ENCODE measurements around the gene C12orf42. TPM values are rescaled to one million over a fixed set of nuclear protein-coding genes. Genes with fewer than 3 reads are reported as not detected.
"Not testable (repeated sequence)": the region's sequence is repeated elsewhere in the genome, so short reads cannot be mapped to it uniquely, and the experiment has no call there.

The C12orf42 gene
- polyA plus RNA-seq, 5 donors = 0.09 TPM; not detected in 4

DNA sequence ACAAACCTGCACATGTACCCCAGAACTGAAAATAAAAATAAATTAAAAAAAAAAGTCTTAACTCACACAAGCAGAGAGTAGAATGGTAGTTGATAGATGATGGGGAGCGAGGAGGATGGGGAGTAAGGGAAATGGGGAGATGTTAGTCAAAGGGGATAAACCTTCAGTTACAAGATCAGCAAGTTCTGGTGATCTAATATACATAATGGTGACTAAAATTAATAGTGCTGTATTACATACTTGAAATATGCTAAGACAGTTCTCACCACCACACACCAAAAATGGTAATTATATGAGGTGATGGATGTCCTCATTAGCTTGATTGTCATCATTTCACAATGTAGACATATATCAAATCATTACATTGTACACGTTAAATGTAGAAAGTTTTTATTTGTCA lies 3.2 kb upstream of the C12orf42 start:
- DNase-seq = no peak

- DNase-seq = no peak
These were observed 867 bp downstream of the C12orf42 start for GRCh38 chr12:103494734-103495468.

DNA sequence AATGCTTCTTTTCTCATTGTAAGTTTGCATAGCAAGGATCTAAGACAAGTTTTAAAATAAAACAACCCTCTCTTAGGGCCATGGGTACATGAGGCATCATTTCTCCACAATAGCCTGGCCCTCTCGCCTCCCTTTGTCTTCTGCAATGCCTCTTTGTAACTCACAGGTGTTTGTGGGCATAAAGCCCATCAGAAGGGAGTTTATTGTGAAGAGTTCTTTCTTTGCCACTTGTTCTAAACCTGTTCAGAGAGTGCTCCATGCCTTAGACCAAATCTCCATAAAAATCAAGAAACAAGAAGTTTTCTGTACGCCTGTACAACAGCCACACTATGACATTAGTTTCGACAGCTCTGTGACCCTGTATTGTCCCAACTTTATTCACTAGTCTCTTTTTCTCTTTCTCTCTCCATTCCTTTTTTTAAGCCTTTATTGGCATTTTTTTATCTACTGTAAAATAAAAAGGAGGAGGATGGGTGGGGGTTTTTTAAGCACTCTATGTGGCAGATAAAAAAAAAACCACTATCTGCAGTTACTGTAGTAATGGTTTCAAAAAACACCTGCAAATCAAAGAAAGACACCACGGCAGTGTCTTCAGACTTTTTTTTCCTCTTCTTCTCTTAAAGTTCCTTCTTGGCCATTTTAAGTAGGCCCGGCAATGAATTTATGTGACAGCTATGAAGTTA lies 1.6 kb downstream of the C12orf42 start:
- no peak for DNase-seq

DNA sequence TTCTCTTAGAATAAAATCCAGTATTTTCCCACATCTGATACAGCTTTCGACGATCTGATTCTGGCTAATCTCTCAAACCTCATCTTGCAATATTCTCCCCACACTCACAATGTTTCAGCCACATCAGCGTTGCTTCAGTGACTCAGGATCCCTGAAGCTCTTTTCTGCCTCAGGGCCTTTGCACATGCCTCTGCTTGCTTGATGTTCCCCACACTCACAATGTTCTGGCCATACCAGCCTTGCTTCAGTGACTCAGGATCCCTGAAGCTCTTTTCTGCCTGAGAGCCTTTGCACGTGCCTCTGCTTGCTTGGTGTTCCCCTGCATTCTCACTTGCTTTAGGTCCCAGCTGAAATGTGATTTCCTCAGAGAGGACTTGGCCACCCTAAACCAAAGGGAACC lies 2.6 kb downstream of the C12orf42 start:
- DNase-seq = no peak

- DNase-seq = no peak
These were observed 13.4 kb downstream of the C12orf42 start for GRCh38 chr12:103482365-103482764.

DNA sequence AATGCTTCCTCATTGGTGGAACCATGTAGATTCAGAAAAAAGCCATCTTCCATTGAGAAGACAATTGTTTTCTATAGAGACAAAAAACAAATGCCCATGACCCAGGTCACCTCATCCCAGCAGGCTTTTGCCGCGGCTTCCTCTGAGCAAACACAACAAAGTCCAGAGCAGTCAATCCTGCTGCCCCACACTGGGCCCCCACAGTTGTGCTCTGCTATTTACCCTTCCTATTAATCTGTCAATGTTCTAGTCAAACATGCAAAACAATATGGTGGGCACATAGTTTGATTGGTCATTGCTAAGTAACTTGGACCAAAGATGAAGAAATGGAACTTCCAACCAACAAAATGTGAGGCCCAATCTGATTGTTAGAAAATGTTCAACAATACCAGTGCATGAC lies 20.7 kb downstream of the C12orf42 start:
- no peak for DNase-seq

DNA sequence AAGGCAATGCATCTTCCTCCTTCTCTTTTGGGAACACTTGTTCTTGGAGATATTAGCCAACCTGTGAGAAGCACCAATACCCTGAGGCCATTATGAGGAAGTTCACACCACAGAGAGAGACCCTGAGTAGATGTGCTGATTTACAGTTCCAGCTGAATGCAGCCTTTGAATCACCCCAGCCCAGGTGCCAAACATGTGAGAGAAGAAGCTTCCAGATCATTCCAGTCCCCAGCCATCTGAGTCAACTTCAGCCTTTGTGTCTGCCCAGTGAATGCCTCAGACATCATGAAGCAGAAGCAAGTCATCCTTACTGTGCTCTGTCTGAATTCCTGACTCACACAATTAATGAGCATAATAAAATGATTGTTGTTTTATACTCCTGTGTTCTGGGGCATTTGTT lies 25.1 kb downstream of the C12orf42 start:
- no peak for DNase-seq

- no peak for DNase-seq
These were observed 26.0 kb downstream of the C12orf42 start for GRCh38 chr12:103469719-103470118.

DNA sequence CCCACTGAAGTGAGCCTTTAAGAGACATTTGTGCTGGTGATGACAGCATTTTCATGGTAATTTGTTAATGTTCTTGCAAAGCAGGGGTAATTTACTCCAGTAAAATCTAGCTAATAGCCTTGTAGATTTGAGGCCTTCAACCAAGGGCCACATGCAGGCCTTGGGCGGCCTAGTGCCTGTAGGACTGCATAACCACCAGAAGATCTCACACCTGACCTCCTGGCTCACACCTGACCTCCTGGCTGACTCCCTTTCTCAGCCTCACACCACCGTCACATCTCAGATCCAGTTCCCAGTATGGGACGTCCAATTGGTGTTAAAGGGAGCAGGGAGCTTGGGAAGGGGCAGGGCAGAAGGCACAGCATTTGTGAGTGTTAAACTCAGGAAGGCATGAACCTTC lies 26.9 kb downstream of the C12orf42 start:
- DNase-seq = no peak

DNA sequence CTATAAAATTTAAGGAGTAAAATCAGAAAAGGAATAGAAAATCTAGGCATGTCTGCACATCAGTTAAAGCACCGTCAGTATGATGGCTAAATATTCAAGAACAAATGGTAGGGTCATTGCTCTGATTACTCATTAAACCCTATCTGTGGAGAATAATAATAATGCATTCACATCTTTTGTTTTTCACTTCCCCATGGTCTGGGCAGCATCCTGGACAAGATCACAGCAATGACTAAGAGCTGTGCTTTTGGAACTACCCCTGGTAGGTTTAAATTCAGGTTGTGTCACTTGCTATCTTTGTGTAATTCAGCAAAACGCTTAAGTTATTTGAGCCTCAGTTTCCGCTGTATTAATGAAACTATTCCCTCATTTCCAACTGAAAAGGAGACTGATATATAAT lies 33.1 kb downstream of the C12orf42 start:
- no peak for DNase-seq

DNA sequence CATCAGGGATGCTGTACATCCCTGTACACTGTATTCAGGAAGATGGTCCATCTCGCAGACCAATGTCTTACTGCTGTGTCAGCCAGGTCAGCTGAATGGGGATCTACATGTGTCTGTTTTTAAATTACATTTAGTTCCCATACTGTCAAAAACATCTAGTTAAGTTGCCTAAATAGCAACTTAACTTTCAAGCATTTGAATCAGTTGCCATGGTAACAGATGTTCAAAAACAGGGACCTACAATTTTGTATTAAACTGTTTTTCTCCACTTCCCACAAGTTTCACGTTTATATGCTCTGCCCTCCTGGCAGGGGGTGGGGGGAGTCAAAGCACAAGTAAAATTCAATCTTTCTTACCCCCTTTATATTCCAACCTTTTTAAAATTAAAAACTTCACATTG lies 38.3 kb downstream of the C12orf42 start:
- DNase-seq = no peak

- no peak for DNase-seq
These were observed 39.8 kb downstream of the C12orf42 start for GRCh38 chr12:103456006-103456405.

DNA sequence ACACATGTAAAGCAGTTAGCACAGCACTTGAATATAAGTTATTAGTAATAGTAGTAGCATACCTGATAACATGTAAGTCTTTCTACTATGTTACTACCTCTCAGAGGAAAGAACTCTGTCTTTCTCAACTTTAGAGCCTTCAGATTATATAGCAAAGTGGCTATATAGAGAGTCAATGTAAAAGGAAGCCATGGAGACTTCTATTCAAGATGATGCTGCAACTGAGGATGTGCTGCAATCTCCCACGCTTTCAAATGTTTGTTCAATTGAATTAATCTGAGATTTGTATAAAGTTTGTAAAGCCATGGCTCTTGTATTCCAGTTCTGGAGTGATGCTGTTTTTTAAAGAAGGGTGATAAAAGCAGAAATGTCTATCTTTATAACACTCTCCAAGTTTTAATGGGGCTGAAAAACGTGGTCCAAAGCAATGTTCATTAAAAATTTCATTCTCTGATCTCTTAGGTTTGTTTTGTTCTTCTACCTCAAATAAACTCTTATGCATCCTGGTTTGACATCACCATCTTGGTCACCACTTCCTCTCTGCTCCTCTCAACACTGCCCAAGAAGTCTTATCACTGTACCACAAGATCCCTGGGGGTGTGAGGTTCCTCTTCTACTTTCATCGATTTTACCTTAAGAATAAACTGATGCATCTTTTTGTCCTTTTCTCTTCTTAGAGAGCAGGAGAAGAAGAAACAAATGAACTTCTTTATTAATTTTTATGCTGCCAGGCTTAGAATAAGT lies 40.6 kb downstream of the C12orf42 start:
- DNase-seq = no peak

DNA sequence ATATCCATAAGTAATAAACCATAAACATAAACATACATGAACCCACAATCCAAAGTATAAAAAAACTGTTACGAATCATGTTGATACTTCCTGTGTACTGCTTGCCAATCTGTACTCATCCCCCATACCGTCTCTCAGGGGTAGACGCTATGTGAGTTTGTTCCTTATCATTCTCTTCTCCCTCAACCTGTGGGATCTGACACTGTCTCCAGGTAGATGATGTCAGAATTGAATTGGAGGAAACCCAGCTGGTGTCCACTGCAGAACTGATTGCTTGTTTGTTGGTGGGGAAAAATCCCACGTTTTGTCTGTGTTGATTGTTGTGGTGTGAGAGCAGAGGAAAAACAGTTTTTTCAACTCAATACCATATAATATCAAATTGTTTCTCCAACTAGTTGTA lies 50.8 kb downstream of the C12orf42 start:
- DNase-seq = no peak

- no peak for DNase-seq
These were observed 52.9 kb downstream of the C12orf42 start for GRCh38 chr12:103442822-103443221.

GRCh38 chr12:103442182-103442555 lies 53.6 kb downstream of the C12orf42 start:
- no peak for DNase-seq

DNA sequence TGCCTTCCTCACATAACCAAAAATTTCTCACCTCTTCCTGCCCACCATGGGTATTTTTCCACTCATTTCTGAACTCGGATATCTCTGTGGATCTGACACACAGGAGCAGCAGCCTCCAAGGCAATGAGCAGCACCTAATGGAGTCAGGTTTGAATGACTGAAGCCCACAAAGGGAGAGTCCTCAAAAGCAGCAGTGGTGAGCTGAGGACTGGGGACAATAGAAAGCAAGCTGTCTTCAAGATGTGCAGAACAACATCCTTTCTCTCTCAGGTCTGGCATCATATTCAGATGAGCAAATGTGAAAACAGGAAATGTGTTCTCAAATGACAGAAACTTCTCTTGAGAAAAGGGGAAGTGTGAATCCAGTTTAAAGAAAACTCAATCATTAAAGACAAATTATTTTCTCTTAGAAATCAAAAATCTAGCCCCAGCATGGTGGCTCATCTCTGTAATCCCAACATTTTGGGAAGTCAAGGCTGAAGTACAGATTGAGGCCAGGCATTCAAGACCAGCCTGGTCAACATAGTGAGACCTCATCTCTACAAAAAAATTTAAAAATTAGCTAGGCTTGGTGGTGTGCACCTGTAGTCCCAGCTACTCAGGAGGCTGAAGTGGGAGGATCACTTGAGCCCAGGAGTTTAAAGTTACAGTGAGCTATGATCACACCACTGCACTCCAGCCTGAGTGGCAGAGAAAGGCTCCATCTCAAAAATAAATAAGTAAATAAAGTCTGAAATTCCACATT lies 54.2 kb downstream of the C12orf42 start:
- no peak for DNase-seq

DNA sequence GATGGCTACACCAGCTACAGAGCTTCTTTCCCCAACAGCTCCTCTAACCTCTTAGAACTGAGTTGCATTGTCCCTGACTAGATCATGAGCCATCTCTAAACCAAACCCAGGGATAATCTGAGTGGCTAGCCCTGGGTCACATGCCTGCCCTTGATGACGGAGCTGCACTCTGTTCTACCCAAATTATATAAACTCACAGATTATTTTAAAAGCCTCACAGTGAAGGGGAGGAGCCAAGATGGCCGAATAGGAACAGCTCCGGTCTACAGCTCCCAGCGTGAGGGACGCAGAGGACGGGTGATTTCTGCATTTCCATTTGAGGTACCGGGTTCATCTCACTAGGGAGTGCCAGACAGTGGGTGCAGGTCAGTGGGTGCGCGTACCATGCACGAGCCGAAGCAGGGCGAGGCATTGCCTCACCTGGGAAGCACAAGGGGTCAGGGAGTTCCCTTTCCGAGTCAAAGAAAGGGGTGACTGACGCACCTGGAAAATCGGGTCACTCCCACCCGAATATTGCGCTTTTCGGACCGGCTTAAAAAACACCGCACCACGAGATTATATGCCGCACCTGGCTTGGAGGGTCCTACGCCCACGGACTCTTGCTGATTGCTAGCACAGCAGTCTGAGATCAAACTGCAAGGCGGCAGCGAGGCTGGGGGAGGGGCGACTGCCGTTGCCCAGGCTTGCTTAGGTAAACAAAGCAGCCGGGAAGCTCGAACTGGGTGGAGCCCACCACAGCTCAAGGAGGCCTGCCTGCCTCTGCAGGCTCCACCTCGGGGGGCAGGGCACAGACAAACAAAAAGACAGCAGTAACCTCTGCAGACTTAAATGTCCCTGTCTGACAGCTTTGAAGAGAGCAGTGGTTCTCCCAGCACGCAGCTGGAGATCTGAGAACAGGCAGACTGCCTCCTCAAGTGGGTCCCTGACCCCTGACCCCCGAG lies 61.3 kb downstream of the C12orf42 start:
- DNase-seq = not testable (repeated sequence)

DNA sequence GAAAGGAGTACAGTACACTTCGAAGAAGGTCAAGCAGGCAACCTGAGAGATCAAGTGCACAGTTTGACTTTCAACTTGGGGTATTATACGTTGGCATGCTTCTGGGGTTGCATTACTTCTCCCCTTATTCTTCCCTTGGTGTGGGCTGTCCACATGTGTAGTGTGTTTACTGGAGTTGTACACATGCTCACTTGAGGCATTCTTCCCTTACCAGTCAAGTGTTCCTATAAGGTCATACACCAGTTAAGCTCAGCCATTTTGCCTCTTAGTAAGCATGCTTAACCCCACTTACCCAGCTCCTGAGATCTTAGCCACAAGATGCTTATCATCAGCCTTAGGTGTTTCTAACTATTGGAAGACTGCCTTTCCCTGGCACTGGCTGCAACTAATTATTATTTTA lies 63.8 kb downstream of the C12orf42 start:
- DNase-seq = no peak

DNA sequence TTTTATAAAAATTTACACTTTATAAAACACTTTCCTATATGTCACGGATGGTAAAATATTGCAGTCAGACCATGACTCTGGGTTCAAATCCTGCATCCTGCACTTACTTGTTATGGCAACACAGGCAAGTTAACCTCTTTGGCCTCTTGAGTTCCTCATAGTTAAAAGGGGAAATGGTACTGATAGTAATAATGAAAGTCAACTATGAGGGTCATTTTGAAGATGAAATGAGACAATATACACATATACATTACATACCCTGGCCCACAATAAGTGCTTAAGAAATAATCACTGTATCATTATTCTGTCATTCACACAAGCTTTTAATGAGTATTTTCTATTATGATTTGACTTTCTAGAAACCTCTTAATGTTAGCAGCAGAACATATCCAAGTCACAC lies 64.4 kb downstream of the C12orf42 start:
- no peak for DNase-seq

DNA sequence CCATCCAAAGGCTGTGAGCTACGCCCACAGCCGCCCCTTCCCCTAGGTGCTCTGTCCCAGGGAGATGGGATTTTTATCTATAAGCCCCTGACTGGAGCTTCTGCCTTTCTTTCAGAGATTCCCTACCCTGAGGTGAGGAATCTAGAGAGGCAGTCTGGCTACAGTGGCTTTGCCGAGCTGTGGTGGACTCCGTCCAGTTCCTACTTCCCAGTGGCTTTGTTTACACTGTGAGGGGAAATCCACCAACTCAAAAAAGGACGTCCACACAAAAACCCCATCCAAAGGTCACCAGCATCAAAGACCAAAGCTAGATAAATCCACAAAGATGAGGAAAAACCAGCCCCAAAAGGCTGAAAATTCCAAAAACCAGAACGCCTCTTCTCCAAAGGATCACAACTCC lies 70.1 kb downstream of the C12orf42 start:
- DNase-seq = not testable (repeated sequence)
